Heart right ventricle (tissue), 16 donors: Measurements from ENCODE around the gene ASZ1. TPM values are rescaled to one million over a fixed set of nuclear protein-coding genes. Genes with fewer than 3 reads are reported as not detected.

Source experiments
- ATAC-seq, 8 donors: fragments of 200-7000 bp; cut with Tn5 transposase; one replicate each; pipeline ENCODE4 v1.9.1; 2020; ENCODE audit warnings: mild to moderate bottlenecking in 8 of 8, moderate library complexity in 8 of 8, moderate number of reproducible peaks in 1 of 8
- DNase-seq, 2 donors: peaks; one replicate each; pipeline ENCODE4 v3.0.0-alpha.2; 2020
- H3K27ac ChIP-seq, 10 donors: fragments of 200-600 bp; sonication (generic) in 2 of 10; one replicate each; pipeline versions ENCODE4 v1.5.0 to v1.8.0; 2020 to 2022; ENCODE audit warnings: mild to moderate bottlenecking in 3 of 10
- H3K27me3 ChIP-seq, 7 donors: fragments of 200-600 bp; one replicate each; pipeline ENCODE4 v1.8.0; 2021 to 2022; ENCODE audit warnings: mild to moderate bottlenecking in 2 of 7
- H3K36me3 ChIP-seq, 9 donors: fragments of 200-600 bp; sonication (generic) in 1 of 9; one replicate each; pipeline versions ENCODE4 v1.5.0 to v1.8.0; 2020 to 2022; ENCODE audit warnings: mild to moderate bottlenecking in 2 of 9
- H3K4me1 ChIP-seq, 9 donors: fragments of 200-600 bp; sonication (generic) in 1 of 9; one replicate each; pipeline versions ENCODE4 v1.5.0 to v1.8.0; 2020 to 2022; ENCODE audit warnings: mild to moderate bottlenecking in 4 of 9
- H3K4me3 ChIP-seq, 10 donors: fragments of 200-600 bp; sonication (generic) in 2 of 10; one replicate each; pipeline versions ENCODE4 v1.5.0 to v1.8.0; 2020 to 2022; ENCODE audit warnings: mild to moderate bottlenecking in 7 of 10, moderate library complexity in 2 of 10
- H3K9me3 ChIP-seq, 11 donors: fragments of 200-600 bp in 10 of 11; sonication (generic) in 2 of 11; one replicate each; pipeline versions ENCODE4 v1.5.0 to v1.8.0; 2013 to 2022; ENCODE audit warnings: mild to moderate bottlenecking in 2 of 11, control low read depth in 1 of 11, moderate library complexity in 1 of 11
- CTCF ChIP-seq, 9 donors: fragments of 200-600 bp; sonication (generic) in 2 of 9; IDR thresholded peaks; one replicate each; pipeline versions ENCODE4 v1.5.0 to v1.8.0; 2021 to 2022; ENCODE audit warnings: antibody characterized with exemption in 9 of 9, mild to moderate bottlenecking in 5 of 9, moderate library complexity in 1 of 9
- WGBS, 2 donors: extraction: QIAGEN DNeasy Blood & Tissue Kit; methylation state at CpG; one replicate each; pipeline ENCODE4 v1.1.7; 2013; ENCODE audit warnings: inconsistent platforms in 1 of 2; 5-methylcytosine and 5-hydroxymethylcytosine counted together
- intact Hi-C, 10 donors: fragments of 100-400 bp; cut with DNase I; formaldehyde crosslinking; loops; one replicate each; pipeline versions ENCODE4 v1.11.1 to v1.14.2; 2022
- polyA plus RNA-seq, 2 donors: library from polyadenylated mRNA; stranded (reverse); fragments of 200-250 nt; gene quantifications; one replicate each; pipeline ENCODE4 v1.2.3, GENCODE V29; 2013
- total RNA-seq, 10 donors: library from RNA; stranded (reverse); fragmentation: NEBNext Ultra II Directional in 3 of 10; extraction: Animal tissue kit (Norgen Biotek cat#: 25700) in 3 of 10; gene quantifications; one replicate each; pipeline versions ENCODE4 v1.2.1 to v1.2.4, GENCODE V29; 2021 to 2023
- donor health status: Arrhythmogenic right ventricular cardiomyopathy.
- donor health status: ischemic (EF 13 %, LVEDD 7.1; RV severe dilation, severe dysfunction).
- donor health status: healthy with polysubstance abuse.
- donor health status: DM: no; HTN: yes; CAD: no.
- donor health status: DM: no; HTN: no; CAD: no.
- donor health status: ischemic (EF 25% LVEDD 6.9; RV normal size, moderate dysfunction).
- donor health status: ischemic (EF 25% LVEDD 5.7; RV mildly dilated, moderate dysfunction).
- donor health status: healthy.
- donor health status: DM: yes; HTN: yes; CAD: no.
- donor health status: Ischemic cardiomyopathy.
- donor health status: ischemic (EF 35%, LVEDD 5.7; RV mildly dilated, moderate dysfunction).
- donor health status: nonischemic (EF 11% LVEDD 7.7; RV severe dilation, severe dysfunction).
- donor health status: DM: yes; HTN: yes; CAD: no.
- donor health status: PGD.
- donor health status: ischemic (EF 29% LVEDD 5.4; RV normal size, mild dysfunction).
- donor health status: nonischemic (EF 23%, LVEDD 6.1; RV moderate dilation, normal function).

The ASZ1 gene
- total and polyA plus RNA-seq, 12 donors = not detected

GRCh38 chr7:117408831-117409230, 18.5 kb downstream of the ASZ1 start:
- DNase-seq = no peak
- no peak overlapping the region for H3K27ac ChIP-seq
- H3K9me3 ChIP-seq = no peaks in the 10 kb centered on the region
- no peaks in the 10 kb centered on the region for H3K36me3 ChIP-seq
- intact Hi-C loops = no loop called here
- ATAC-seq = no peak
- no peak for TF ChIP-seq CTCF (IDR thresholded peaks at IDR 0.05)
- H3K27me3 ChIP-seq = peaks cover 0 to 6% (median 0%) of the 10 kb centered on the region in 7 donors
- 93 to 95% methylated on average over 1 of the region's 1 CpG for WGBS, 2 donors
- no peak overlapping the region for H3K4me3 ChIP-seq
- no peaks in the 10 kb centered on the region for H3K4me1 ChIP-seq

GRCh38 chr7:117405519-117405918, 21.8 kb downstream of the ASZ1 start:
- intact Hi-C loops = no loop called here
- Histone ChIP-seq H3K27ac (no peak overlapping the region), H3K27me3 (peaks cover 0 to 6% (median 0%) of the 10 kb centered on the region in 7 donors), H3K36me3 (no peaks in the 10 kb centered on the region), H3K4me1 (no peaks in the 10 kb centered on the region), H3K4me3 (no peak overlapping the region), H3K9me3 (no peaks in the 10 kb centered on the region)
- WGBS, 2 donors = 74% methylated on average over 3 of the region's 3 CpGs
- TF ChIP-seq CTCF (IDR thresholded peaks at IDR 0.05) = no peak
- DNase-seq (no peak), ATAC-seq (no peak)

- peaks cover 0 to 6% (median 0%) of the 10 kb centered on the region in 7 donors for H3K27me3 ChIP-seq
- H3K4me3 ChIP-seq = no peak overlapping the region
- DNase-seq = no peak
- no peak for ATAC-seq
- 92 to 95% methylated on average over 8 of the region's 8 CpGs for WGBS, 2 donors
- no peaks in the 10 kb centered on the region for H3K36me3 ChIP-seq
- intact Hi-C loops = no loop called here
- TF ChIP-seq CTCF (IDR thresholded peaks at IDR 0.05) = no peak
- H3K9me3 ChIP-seq = no peaks in the 10 kb centered on the region
- H3K4me1 ChIP-seq = no peaks in the 10 kb centered on the region
- no peak overlapping the region for H3K27ac ChIP-seq
These were observed 23.6 kb downstream of the ASZ1 start for GRCh38 chr7:117403737-117404136.

GRCh38 chr7:117402109-117402508, 25.2 kb downstream of the ASZ1 start:
- no peak overlapping the region for H3K4me3 ChIP-seq
- no peak for TF ChIP-seq CTCF (IDR thresholded peaks at IDR 0.05)
- H3K27ac ChIP-seq = no peak overlapping the region
- intact Hi-C loops = no loop called here
- peaks cover 0 to 6% (median 0%) of the 10 kb centered on the region in 7 donors for H3K27me3 ChIP-seq
- DNase-seq (no peak), ATAC-seq (no peak)
- H3K4me1 ChIP-seq = no peaks in the 10 kb centered on the region
- no peaks in the 10 kb centered on the region for H3K36me3 ChIP-seq
- 65 to 66% methylated on average over 2 of the region's 2 CpGs for WGBS, 2 donors
- H3K9me3 ChIP-seq = no peaks in the 10 kb centered on the region
